HG03442 (cell line): Measurements from ENCODE around the gene TAF11L13.

Experiments
- ATAC-seq: cut with Tn5 transposase; IDR thresholded peaks from one replicate; pipeline ENCODE4 v1.9.1; 2021; ENCODE audit warnings: mild to moderate bottlenecking, moderate library complexity; ENCODE audit not compliant: unreplicated experiment

The TAF11L13 gene

GRCh38 chr5:17678751-17679324 lies 47.0 kb downstream of the TAF11L13 start:
- no peak for ATAC-seq

GRCh38 chr5:17679597-17680203 lies 47.8 kb downstream of the TAF11L13 start:
- no peak for ATAC-seq

- no peak for ATAC-seq
These were observed 48.8 kb downstream of the TAF11L13 start for GRCh38 chr5:17680737-17681136.
